Measurements from ENCODE around the gene INSYN2B. TPM values are rescaled to one million over a fixed set of nuclear protein-coding genes. Genes with fewer than 3 reads are reported as not detected.
A peak's percentile ranks its signal among the peaks of the same experiment; 100 is the strongest.

The INSYN2B gene
- total RNA-seq (2014; rRNA removed; shearing (Covaris generic)), result 6.2 and 8.4 TPM in 2 replicates

DNA sequence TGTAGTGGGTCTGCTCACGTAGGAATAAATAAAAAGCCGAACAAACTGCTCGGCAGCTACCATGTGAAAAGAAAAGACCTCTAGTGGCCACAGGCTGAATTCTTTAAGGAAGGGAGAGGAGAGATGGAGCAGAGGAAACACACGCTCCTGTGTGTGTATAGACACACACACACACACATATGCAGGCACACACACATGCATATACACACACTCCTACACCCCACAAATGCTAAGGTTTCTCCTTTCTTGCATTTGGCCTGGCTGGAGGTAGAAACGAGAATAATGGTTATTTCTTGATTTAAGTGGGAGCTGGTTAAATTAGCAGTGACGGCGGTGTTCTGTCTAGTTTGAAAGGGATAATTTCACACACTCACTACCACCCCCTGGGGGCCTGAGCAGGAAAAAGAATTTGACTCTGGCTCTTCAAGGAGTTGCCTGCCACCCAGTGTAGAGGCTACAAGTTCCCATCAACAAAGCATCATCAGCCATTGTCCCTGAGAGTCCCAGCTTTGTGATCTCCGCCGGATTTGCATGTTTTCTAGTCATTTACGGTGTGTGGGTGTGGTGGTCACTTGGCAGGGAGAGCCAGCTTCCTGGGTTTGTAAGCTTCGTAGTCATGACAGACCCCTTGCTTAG is at the start of gene INSYN2B:
Gene INSYN2B (minus strand): TSS at position 78 of the 636 bp plus-strand sequence. CDS start 96,597 bp downstream, outside the sequence.
- peak; percentile 83 for DNase-seq (ENCODE audit: low read depth)

DNA sequence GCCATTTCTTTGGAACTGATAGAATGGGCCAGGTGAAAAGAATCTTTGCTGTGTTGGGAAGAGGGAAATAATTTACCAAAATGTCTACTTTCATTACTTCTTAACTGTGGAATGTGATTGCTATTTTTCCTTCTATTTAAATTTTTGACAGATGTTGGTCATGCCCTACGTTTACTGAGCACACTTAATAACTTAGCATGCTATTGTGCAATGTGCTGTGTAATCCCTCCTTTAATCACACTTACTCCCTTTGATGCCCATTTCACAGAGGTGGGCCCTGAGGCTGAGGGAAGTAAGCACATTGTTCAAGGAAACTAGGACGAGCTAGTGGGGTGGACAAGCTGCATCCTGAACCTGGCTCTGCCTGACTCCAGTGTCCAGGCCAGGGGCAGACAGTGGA is 47.8 kb upstream of the INSYN2B start:
- no peak for DNase-seq (ENCODE audit: low read depth)

- DNase-seq (ENCODE audit: low read depth), result no peak
These were observed 45.6 kb upstream of the INSYN2B start for GRCh38 chr5:170025853-170026252.

- no peak for DNase-seq (ENCODE audit: low read depth)
These were observed 41.2 kb upstream of the INSYN2B start for GRCh38 chr5:170021506-170021905.

DNA sequence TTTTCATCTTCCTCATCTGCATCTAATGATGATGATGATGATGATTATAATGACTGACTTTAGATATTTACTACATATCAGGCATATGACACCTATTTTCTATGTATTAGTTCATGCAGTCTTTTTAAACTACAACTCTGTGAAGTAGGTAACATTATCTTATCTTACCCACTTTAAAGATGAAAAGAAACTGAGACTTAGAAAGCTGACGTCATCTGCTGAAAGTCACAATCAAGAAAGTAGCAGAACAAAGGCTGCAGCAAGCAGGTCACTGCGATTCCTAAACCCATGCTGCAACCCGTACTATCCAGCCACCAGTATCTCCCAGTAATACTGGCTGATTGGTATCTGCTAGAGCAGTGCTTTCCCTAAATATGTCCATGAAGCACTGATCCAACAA is 40.1 kb upstream of the INSYN2B start:
- DNase-seq (ENCODE audit: low read depth), result no peak

DNA sequence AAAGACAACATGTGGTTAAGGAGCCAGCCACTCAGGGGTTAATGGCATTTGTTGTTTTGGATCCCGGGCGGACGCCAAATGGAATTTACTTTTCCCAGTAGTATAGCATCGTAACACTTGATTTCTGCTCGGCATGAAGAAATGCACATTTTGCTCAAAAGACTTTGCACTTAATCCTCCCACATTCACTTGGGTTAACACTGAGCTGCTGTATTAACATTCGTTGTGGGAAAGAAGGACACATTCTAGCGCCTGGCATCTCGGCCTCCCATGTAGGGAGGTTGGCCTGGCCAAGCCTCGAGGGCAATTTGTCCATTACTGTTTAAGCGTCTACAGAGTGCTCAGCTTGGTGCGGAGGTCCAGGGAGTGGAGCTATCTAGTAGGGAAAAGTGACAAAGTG is 32.3 kb upstream of the INSYN2B start:
- DNase-seq (ENCODE audit: low read depth), result no peak

DNA sequence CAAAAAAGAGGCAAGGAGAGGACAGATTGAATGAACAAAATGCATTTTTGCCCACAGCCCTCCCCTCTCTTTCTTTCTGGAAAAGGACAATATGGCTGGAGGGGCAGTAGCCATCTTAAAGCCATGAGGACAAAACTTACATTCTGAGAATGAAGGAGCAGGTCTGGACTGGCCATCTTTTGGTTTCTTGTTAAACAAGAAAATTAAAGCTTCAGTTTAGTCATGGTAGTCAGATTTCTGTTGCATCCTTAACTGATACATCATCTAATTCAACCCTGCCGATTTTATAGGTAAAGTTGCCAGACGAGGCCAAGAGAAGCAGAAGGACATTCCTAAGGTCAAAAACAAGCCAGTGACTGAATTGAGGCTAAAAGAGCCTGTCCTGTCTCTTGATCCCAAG is 31.5 kb upstream of the INSYN2B start:
- DNase-seq (ENCODE audit: low read depth), result no peak

GRCh38 chr5:170010595-170010994 is 30.3 kb upstream of the INSYN2B start:
- no peak for DNase-seq (ENCODE audit: low read depth)

DNA sequence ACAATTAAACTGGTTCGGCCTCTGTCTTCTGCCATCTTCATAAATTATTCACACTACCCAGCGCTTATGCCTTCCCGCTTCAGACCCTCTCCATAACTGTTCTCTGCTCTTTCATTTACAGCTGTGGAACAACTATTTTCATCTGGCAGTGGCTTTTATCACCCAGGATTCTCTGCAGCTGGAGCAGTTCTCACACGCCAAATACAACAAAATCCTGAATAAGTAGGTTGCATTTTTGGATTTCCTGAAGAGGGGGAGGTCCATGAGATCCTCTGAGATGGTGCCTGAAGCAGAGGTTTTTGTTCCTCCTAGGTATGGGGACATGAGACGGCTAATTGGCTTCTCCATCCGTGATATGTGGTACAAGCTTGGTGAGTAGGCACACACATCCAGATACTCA is 28.1 kb upstream of the INSYN2B start:
- DNase-seq (ENCODE audit: low read depth), result no peak

DNA sequence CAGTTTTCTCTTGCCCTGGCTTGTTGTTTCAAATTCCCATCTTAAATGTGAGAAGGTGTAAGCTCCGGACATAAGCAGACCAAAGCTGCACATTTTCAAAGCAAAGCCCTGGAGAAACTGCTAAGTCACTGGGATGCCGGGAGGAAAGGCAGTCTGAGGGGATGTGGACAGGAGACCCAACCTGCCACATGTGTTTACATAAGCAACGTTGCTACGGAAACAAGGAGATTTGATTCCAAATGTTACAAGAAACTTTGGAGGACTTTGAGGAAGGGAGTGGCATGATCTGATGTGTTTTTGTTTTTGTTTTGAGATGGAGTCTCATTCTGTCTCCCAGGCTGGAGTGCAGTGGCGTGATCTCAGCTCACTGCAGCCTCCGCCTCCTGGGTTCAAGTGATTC is 25.7 kb upstream of the INSYN2B start:
- peak; percentile 16 for DNase-seq (ENCODE audit: low read depth)

DNA sequence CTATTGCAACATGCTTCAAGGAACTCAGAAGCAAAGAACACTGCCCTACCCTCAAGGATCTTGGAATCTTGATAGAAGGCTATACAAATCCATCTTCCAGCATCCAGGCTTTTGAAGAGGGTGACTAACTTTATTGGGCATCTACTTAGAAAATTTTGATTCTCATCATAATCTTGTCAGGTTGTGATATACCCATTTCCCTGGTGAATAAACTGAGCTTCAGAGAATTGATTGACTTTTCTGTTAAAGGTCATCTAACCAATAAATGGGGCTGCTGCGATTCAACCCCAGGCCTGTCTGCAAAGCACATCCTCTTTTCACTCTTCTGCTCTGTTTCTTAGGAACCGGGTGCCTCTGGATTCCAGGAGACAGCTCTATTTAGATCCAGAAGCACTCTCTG is 19.9 kb upstream of the INSYN2B start:
- DNase-seq (ENCODE audit: low read depth), result no peak

DNA sequence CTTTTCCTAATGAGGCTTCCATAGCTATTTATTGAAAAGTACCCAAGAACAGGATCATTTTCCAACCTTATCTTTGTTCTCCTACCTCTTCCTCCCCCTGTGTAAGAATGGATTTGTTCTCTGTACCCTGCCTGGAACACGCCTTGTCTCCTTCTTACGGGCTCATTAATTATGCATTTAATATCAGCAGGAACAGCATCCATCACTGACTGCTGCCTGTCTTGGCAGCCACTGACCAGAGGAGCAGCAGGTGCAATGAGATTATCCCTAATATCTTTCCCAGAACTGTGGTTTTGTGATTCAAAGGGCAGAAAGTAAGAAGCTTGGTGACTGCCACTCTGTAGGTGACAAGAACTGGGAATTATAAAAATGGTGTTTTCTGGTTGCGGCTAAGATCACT is 19.3 kb upstream of the INSYN2B start:
- no peak for DNase-seq (ENCODE audit: low read depth)

- DNase-seq (ENCODE audit: low read depth), result no peak
These were observed 17.5 kb upstream of the INSYN2B start for GRCh38 chr5:169997798-169998197.

GRCh38 chr5:169993485-169993790 is 13.1 kb upstream of the INSYN2B start:
- no peak for DNase-seq (ENCODE audit: low read depth)

DNA sequence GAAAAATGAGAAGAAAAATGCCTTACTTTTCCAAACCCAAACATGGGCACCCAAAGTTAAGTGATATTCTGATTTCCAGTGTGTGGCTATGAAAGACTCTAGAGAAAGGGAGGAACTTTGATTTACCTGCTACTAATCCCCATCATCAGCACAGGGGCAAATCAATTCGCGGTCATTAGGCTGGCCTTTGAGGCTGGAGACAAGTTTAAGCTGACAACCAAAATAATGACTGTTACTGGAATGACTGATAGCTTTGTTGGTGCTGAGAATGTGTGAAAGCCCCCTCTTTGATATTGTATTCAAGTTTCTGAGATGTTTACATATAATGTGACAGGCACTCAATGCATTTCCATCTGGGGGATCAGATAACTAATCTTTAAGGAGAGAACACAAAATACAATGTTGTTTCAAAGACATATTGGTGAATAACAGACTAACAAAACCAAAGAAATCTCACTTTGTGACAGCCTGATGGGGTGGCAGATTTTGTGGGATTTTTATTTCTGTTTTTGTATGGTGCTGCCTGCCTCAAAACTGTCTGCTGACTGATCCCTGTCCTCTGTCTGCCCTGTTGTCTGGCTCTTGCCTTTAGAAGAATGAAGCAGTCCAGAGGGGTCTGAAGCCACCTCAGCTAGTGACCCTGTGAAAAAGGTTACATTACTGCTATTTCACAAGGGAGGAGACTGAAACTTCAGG is 12.6 kb upstream of the INSYN2B start:
- no peak for DNase-seq (ENCODE audit: low read depth)

- no peak for DNase-seq (ENCODE audit: low read depth)
These were observed 11.0 kb upstream of the INSYN2B start for GRCh38 chr5:169991115-169991869.

GRCh38 chr5:169989365-169989764 is 9.1 kb upstream of the INSYN2B start:
- no peak for DNase-seq (ENCODE audit: low read depth)

GRCh38 chr5:169988947-169989346 is 8.7 kb upstream of the INSYN2B start:
- no peak for DNase-seq (ENCODE audit: low read depth)

GRCh38 chr5:169988206-169988605 is 7.9 kb upstream of the INSYN2B start:
- DNase-seq (ENCODE audit: low read depth), result no peak

DNA sequence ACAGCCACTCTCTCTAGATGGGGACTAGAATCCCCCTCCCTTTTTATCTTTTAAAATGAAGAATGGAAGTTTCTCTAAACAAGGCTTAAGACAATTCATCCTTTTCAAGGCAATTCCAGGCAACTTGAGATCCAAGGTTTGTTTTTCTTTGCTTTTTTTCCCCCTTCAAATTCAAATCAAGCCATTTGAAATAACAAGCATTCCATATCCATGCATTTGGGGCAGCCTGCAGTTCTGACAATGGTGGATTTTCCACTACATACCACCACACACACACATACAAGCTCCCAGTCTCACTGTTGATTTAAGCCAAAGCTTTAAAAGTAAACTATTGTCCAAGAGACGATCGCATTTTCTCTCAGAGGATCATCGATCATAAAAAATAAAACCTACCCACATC is 424 bp downstream of the INSYN2B start:
- DNase-seq (ENCODE audit: low read depth), result no peak

GRCh38 chr5:169978714-169979113 is 1.6 kb downstream of the INSYN2B start:
- DNase-seq (ENCODE audit: low read depth), result no peak

DNA sequence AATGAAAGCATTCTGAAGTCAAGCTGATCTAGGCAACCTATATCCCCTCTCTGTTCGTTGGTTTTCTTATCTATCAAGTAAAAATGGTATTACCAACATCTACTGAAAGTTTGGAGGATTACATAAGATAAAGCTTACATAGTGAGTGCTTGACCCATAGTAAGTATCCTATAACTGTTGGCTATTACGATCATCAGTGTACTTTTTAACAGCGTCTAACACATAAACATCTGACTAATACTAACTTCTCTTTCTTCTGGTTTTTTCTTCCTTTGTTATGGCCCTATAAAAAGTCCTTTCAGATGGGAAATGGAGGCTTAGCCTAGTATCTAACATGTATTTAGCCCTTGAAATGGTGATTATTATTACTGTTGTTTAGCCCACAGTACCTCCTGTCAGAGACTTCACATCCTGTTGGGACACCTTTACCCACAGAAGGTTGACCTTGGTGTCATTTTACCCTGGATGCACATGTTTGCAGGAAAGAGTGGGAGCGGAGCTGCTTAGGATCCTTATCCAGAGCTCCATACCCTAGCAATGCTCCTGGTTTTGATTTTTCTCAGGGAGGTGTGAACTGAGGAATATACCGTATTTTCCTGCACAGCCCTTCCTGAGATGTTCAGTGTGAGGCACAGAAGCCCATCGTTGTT is 6.0 kb downstream of the INSYN2B start:
- DNase-seq (ENCODE audit: low read depth), result no peak

- no peak for DNase-seq (ENCODE audit: low read depth)
These were observed 7.2 kb downstream of the INSYN2B start for GRCh38 chr5:169973056-169973455.
